Activated CD4-positive, alpha-beta T cell treated with anti-CD3 and anti-CD28 coated beads for 36 hours (primary cell): ENCODE measurements around the gene CACNA1C. TPM values are rescaled to one million over a fixed set of nuclear protein-coding genes. Genes with fewer than 3 reads are reported as not detected.
A peak's percentile ranks its signal among the peaks of the same experiment; 100 is the strongest.

ENCODE experiments used
- ATAC-seq: fragments of 200-7000 bp; cut with Tn5 transposase; one replicate; pipeline ENCODE4 v1.10.0; 2021; ENCODE audit warnings: mild to moderate bottlenecking, moderate library complexity
- CTCF ChIA-PET: fragments of 350-600 bp; sonication (Branson Sonifier 250); formaldehyde crosslinking; loops from one replicate; lab custom pipeline; 2021; ENCODE audit warnings: antibody characterized with exemption; lab: Charles Lee
- POLR2A ChIA-PET: fragments of 350-600 bp; sonication (Branson Sonifier 250); formaldehyde crosslinking; loops from one replicate; lab custom pipeline; 2021; ENCODE audit warnings: antibody characterized with exemption, inconsistent platforms; lab: Charles Lee
- DNase-seq: peaks from one replicate; pipeline ENCODE4 v3.0.0-alpha.2; 2020
- H3K27ac Mint-ChIP-seq: one replicate; pipeline ENCODE4 v1.8.0; 2021; ENCODE audit warnings: mixed read lengths
- H3K27me3 Mint-ChIP-seq: one replicate; pipeline ENCODE4 v1.8.0; 2021; ENCODE audit warnings: mixed read lengths
- H3K36me3 Mint-ChIP-seq: one replicate; pipeline ENCODE4 v1.8.0; 2021; ENCODE audit warnings: low read depth, mixed read lengths
- H3K4me1 Mint-ChIP-seq: one replicate; pipeline ENCODE4 v1.8.0; 2021; ENCODE audit warnings: mixed read lengths
- H3K4me3 Mint-ChIP-seq: one replicate; pipeline ENCODE4 v1.8.0; 2021; ENCODE audit warnings: mild to moderate bottlenecking, moderate library complexity, mixed read lengths
- H3K9me3 Mint-ChIP-seq: one replicate; pipeline ENCODE4 v1.8.0; 2021; ENCODE audit warnings: low read depth, mixed read lengths
- intact Hi-C, 2 experiments: fragments of 100-400 bp; cut with DNase I in 1 of 2; cut with micrococcal nuclease in 1 of 2; formaldehyde crosslinking; loops; one replicate each; pipeline versions ENCODE4 v1.14.2 to v1.15.1; 2022 to 2024; cut with DNase I, micrococcal nuclease
- total RNA-seq, 2 experiments: library from RNA; stranded (reverse); gene quantifications; one replicate each; pipeline ENCODE4 v1.2.3, GENCODE V29; 2021

The CACNA1C gene
- total RNA-seq, 2 experiments from 2014 or later: 0.11 TPM

DNA sequence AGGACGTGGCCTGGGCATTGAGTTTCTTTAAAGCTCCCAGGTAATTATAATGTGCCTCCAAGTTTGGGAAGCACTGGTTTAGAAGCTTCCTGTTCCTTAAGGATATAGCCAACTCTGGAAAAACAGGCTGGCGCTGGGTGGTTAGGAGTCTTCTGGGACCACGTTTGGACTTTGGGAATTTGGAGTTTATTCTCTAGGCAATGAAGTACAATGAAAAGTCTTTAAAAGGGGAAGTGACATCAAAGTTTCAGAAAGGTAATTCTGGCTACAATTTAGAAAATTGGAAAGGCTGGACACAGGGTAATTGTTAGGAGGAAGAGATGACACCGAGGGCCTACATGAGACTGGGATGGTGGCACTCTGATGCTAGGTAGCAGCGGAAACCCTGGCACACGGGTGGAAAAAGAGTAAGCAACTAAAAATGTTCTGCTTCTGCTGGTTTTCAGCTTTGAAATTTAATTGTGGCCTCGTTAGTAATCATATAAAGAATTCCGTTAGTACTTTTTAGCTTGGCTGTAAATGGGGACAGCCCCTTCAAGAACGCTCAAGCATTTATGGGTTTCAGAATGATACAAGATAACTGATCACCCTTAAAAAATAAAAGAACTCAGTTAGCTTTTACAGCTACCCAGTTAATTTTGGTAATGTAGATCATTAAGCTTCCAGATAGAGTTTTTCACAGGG lies 35.8 kb upstream of the CACNA1C start:
- H3K4me3 Mint-ChIP-seq: no peak overlapping the region

DNA sequence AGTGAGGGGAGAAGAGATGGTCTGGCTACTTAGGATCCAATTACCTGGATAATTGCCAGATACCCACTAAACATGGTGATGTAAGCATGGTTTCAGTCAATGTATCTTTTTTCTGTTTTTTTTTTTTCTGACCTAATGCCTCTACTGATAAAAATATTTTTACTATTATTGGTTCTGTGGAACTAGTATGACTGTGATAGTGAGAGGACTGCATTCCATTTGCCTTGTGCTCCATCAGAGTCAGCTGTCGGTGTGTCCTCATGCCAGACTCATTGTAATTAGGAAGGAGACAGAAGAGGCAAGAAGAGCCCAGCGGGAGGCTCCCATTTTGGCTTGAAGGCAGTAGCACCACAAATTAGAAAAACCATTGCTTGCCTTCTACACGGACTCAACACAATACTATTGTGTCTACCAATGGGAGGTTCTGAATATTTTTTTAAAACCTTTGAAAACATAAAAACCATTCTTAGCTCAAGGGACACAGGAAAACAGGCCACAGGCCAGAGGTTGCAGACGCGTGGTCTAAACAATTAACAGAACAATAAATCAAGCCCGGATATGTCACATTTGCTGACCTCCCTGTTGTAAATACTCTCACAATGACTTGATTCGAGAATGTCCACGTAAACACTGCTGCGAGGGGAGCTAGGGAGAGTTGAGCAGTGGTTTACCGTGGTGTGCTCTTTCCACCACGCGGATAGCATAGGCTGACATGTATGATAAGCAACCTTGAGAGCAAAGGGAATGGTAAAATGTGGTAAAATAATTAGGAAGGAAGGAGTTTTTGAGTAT lies 35.0 kb upstream of the CACNA1C start:
- H3K9me3 Mint-ChIP-seq: no peaks in the 10 kb centered on the region
- peaks cover 8% of the 10 kb centered on the region for H3K27me3 Mint-ChIP-seq
- ChIA-PET CTCF (interaction anchor here (0.7 to 1.4 kb wide), 5 partner anchors 9 to 17 kb away, joined by 3 to 4 read pairs (median 3); no protein-coding TSS in a partner anchor), POLR2A (interaction anchor here (0.5 kb wide), 1 partner anchor 19 kb away, joined by 4 read pairs; no protein-coding TSS in a partner anchor)
- intact Hi-C loops: no loop called here
- H3K4me3 Mint-ChIP-seq: no peak overlapping the region
- H3K4me1 Mint-ChIP-seq: peaks cover 6% of the 10 kb centered on the region
- H3K36me3 Mint-ChIP-seq: no peaks in the 10 kb centered on the region
- H3K27ac Mint-ChIP-seq: no peak overlapping the region
- ATAC-seq (no peak), DNase-seq (no peak)

More for the DNA sequence above, 35.8 kb upstream of the CACNA1C start:
- Mint-ChIP-seq H3K4me1 (peaks cover 6% of the 10 kb centered on the region), H3K9me3 (no peaks in the 10 kb centered on the region), H3K36me3 (no peaks in the 10 kb centered on the region), H3K27ac (no peak overlapping the region), H3K27me3 (peaks cover 8% of the 10 kb centered on the region)
- ChIA-PET POLR2A (no interaction called here), CTCF (interaction anchor here (0.7 to 1.4 kb wide), 3 partner anchors 9 to 18 kb away, joined by 3 to 4 read pairs (median 3); no protein-coding TSS in a partner anchor)
- DNase-seq (no peak), ATAC-seq (peak; percentile 73)
- intact Hi-C loops: no loop called here

DNA sequence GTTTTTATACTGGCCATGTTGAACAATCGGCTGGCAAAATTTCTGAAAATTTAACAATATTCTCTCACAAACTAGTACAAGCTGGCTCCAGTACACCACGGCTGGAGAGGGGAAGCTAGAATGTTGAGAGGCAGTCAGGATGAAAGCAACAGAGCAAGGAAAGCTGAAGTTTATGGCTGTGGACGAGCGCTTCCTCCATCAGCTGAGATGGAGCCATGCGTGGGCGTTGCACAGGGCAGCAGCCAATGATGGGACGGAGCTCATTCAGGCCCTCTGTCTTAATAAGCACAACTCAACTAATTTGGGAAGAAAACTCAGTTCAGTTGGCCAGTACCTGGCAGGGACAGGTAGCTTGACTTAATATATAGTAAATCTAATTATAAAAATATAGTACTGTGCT lies 34.4 kb upstream of the CACNA1C start:
- ChIA-PET CTCF (interaction anchor here (0.7 to 1.1 kb wide), 2 partner anchors 15 to 16 kb away, joined by 3 to 4 read pairs; no protein-coding TSS in a partner anchor), POLR2A (interaction anchor here (0.5 kb wide), 1 partner anchor 19 kb away, joined by 4 read pairs; no protein-coding TSS in a partner anchor)
- DNase-seq: no peak
- peaks cover 6% of the 10 kb centered on the region for H3K4me1 Mint-ChIP-seq
- intact Hi-C loops: no loop called here
- H3K27ac Mint-ChIP-seq: no peak overlapping the region
- no peak for ATAC-seq
- no peaks in the 10 kb centered on the region for H3K36me3 Mint-ChIP-seq
- H3K9me3 Mint-ChIP-seq: no peaks in the 10 kb centered on the region
- peaks cover 10% of the 10 kb centered on the region for H3K27me3 Mint-ChIP-seq
- no peak overlapping the region for H3K4me3 Mint-ChIP-seq

DNA sequence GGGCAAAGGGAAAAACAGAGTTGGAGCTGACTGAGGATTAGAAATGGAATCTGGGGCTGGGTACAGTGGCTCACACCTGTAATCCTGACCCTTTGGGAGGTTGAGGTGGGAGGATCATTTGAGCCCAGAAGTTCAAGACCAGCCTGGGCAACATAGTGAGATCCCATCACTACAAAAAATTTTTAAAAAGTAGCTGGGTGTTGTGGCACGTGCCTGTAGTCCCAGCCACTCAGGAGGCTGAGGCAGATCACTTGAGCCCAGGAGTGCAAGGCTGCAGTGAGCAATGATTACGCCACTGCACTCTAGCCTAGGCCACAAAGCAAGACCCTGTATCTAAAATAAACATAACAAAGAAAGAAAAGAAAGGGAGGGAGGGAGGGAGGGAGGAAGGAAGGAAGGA lies 33.7 kb upstream of the CACNA1C start:
- H3K27ac Mint-ChIP-seq: no peak overlapping the region
- ChIA-PET CTCF (no interaction called here), POLR2A (no interaction called here)
- ATAC-seq (no peak), DNase-seq (no peak)
- no peaks in the 10 kb centered on the region for H3K36me3 Mint-ChIP-seq
- intact Hi-C loops: no loop called here
- peaks cover 6% of the 10 kb centered on the region for H3K4me1 Mint-ChIP-seq
- no peaks in the 10 kb centered on the region for H3K9me3 Mint-ChIP-seq
- H3K27me3 Mint-ChIP-seq: peaks cover 10% of the 10 kb centered on the region
- no peak overlapping the region for H3K4me3 Mint-ChIP-seq

DNA sequence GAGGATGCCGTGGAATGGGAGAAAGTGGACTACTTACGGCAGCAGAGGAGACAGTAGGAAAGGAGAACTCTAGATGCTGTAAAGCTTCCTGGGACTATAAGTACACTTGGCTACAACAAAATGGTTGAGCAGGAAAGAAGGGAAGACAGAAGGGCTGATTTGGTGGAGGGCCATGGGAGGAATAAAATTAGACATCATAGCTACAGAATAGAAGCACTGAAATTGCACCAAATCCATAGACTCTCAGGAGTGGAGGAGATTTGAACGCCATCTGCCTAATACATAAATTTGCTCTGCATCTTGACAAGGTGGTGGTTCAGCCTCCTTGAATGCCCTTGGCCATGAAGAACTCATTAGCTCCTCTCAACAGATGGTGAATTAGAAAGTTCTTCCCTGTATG lies 32.3 kb upstream of the CACNA1C start:
- intact Hi-C loops: no loop called here
- Mint-ChIP-seq H3K27me3 (peaks cover 10% of the 10 kb centered on the region), H3K4me3 (no peak overlapping the region), H3K9me3 (no peaks in the 10 kb centered on the region), H3K27ac (no peak overlapping the region), H3K4me1 (peaks cover 6% of the 10 kb centered on the region), H3K36me3 (no peaks in the 10 kb centered on the region)
- ChIA-PET POLR2A (no interaction called here), CTCF (interaction anchor here (0.8 kb wide), 1 partner anchor 565 kb away, joined by 3 read pairs; no protein-coding TSS in a partner anchor)
- DNase-seq (no peak), ATAC-seq (no peak)

DNA sequence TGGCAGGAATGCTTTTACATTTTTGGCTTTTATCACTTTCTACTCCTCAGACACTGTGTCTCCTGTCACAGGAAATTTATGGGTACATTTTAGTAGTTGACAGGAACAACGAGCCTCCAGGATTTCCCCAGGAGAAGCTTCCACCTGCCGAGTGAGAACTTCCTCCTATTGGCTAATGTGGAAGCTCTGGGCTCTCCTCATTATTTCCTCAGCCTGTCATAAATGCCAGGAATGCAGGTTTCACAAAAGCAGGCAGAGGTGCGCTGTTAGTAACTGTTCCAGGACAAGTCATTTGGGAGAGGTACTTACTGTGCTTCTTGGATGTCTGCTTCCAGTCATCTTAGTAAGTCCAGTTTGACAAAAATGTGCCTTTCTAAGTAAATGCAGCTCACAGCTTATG lies 29.4 kb upstream of the CACNA1C start:
- POLR2A ChIA-PET: no interaction called here

DNA sequence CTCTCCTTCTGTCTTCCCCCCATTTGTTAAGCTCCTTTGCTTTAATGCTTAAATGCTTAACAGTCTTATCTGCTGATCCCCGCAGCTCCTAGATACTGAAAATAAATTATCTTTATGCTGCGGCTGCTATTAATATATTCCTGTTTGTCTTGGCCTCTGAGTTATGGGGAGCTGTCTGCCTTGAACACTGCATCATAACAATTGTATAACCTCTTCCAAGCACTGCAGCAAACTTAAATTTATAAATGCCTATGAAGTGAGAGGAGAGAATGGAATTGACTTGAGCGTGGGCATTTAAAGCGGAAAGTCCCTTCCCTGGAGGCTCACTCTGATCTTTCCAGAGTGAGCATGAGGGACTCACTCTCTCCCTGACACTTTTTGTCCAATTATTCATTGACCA lies 25.4 kb upstream of the CACNA1C start:
- no peaks in the 10 kb centered on the region for H3K9me3 Mint-ChIP-seq
- ATAC-seq: no peak
- POLR2A ChIA-PET: no interaction called here

More for the DNA sequence above, 29.4 kb upstream of the CACNA1C start:
- Mint-ChIP-seq H3K4me3 (no peak overlapping the region), H3K27me3 (peaks cover 6% of the 10 kb centered on the region), H3K9me3 (no peaks in the 10 kb centered on the region), H3K36me3 (no peaks in the 10 kb centered on the region), H3K4me1 (no peaks in the 10 kb centered on the region), H3K27ac (no peak overlapping the region)
- ATAC-seq (no peak), DNase-seq (no peak)
- CTCF ChIA-PET: interaction anchor here (1.7 kb wide), 1 partner anchor 11 kb away, joined by 6 read pairs; no protein-coding TSS in a partner anchor
- intact Hi-C loops: no loop called here

DNA sequence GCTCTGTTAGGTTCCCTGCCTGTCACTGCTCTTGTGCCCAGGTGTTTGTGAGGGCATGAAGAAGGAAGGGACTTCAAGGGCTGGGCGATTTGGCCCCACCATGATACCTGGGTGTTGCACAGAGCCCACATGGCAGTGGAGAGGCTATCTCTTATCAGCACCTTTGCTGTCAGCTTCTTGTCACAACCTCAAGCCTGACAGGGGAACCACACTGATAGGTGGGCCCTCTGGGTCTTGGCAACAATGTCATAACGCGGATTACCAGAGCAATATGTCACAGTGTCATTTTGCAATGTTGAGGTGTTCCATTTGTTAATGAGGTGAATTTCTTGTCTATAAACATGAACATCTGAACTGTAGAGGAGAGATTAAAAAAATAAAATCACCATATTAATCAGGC lies 22.9 kb upstream of the CACNA1C start:
- peaks cover 10% of the 10 kb centered on the region for H3K27me3 Mint-ChIP-seq
- ChIA-PET POLR2A (no interaction called here), CTCF (interaction anchor here (1.1 kb wide), 1 partner anchor 90 kb away, joined by 3 read pairs; no protein-coding TSS in a partner anchor)
- intact Hi-C loops: no loop called here
- H3K36me3 Mint-ChIP-seq: no peaks in the 10 kb centered on the region
- DNase-seq (no peak), ATAC-seq (no peak)
- H3K27ac Mint-ChIP-seq: no peak overlapping the region
- H3K4me3 Mint-ChIP-seq: no peak overlapping the region
- peaks cover 4% of the 10 kb centered on the region for H3K4me1 Mint-ChIP-seq
- no peaks in the 10 kb centered on the region for H3K9me3 Mint-ChIP-seq

More for the DNA sequence above, 25.4 kb upstream of the CACNA1C start:
- Mint-ChIP-seq H3K36me3 (no peaks in the 10 kb centered on the region), H3K27me3 (peaks cover 4% of the 10 kb centered on the region), H3K4me3 (no peak overlapping the region), H3K4me1 (no peaks in the 10 kb centered on the region), H3K27ac (no peak overlapping the region)
- intact Hi-C loops: no loop called here
- no peak for DNase-seq
- CTCF ChIA-PET: interaction anchor here (1.0 kb wide), 1 partner anchor 17 kb away, joined by 4 read pairs; no protein-coding TSS in a partner anchor

DNA sequence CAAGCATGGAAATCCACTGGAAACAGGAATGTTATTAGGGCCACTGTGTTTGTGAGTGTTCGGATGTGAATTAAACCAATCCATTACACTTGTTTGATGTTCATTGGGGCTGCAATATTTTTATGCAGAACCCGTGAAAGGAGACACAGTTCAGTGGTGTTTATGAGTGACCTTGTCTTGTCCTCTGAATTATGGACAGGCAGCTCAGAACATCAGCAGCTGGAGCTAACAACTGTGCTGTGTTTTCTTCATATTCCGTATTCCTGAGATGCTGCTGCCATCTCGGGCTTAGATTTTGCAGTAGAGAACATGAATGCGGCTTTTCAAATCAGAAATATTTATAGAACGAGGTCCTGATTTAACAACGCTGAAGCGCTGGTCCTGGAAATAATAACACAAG lies 20.3 kb upstream of the CACNA1C start:
- DNase-seq (no peak), ATAC-seq (no peak)
- Mint-ChIP-seq H3K4me3 (no peak overlapping the region), H3K27ac (no peak overlapping the region), H3K4me1 (peaks cover 12% of the 10 kb centered on the region), H3K27me3 (peaks cover 20% of the 10 kb centered on the region), H3K9me3 (no peaks in the 10 kb centered on the region), H3K36me3 (no peaks in the 10 kb centered on the region)
- CTCF ChIA-PET: no interaction called here
- intact Hi-C loops: no loop called here
- POLR2A ChIA-PET: no interaction called here

DNA sequence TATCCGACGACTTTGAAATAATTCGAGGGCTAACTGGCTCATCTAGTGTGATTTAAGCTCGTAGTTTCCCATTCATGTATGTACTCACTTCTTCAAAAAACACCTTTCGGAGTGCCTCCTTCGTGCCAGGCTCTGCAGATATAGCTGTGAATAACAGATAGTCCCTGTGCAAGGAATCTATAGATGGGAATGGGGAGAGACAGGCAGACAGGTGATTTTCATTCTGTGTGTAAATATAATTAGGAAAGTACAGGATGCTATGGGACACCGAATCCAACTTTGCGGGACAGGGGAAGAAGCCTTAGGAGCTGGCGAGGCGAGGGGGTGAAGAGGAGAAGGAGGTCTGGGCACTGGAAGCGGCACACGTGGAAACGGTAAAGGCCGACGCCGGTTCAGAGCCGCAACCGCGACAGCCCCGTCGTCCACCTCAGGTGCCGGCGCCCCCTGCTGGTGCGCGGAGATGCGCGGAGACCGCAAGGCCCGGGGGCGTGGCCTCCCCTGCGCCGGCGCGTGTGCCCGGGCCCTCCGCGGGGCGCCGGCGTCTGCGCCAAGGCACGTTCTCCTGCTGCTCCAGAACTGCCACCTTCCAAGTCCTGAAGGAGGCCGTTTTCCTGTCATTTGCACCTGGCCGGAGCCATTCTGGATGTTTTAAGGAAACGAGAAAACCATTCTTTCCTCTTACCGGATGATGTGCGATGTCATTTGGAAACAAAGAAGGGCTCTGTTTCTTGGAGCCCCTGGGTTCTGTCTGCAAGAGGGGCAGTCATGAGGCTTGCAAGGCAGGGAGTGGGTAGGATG lies 18.0 kb upstream of the CACNA1C start:
- Mint-ChIP-seq H3K27me3 (peaks cover 26% of the 10 kb centered on the region), H3K36me3 (no peaks in the 10 kb centered on the region)

More for the DNA sequence above, 18.0 kb upstream of the CACNA1C start:
- DNase-seq (peak; percentile 93), ATAC-seq (peak; percentile 100)
- POLR2A ChIA-PET: no interaction called here
- Mint-ChIP-seq H3K9me3 (no peaks in the 10 kb centered on the region), H3K4me1 (peaks cover 12% of the 10 kb centered on the region), H3K27ac (no peak overlapping the region), H3K4me3 (peak overlapping the region; percentile 63)
- CTCF ChIA-PET: interaction anchor here (0.6 to 2.0 kb wide), 14 partner anchors 8 to 243 kb away, joined by 3 to 7 read pairs (median 4); no protein-coding TSS in a partner anchor
- intact Hi-C loops: loop anchor here in 1 of 2 experiments (1.0 kb wide), 3 partner anchors 18 to 239 kb away; partner anchors contain the start of gene DCP1B
